HCEC 1CT (cell line): ENCODE measurements around the gene ZNF101.

Experiments used
- DNase-seq: peaks from one replicate; pipeline ENCODE4 v3.0.0-alpha.2; 2017

Gene ZNF101

GRCh38 chr19:19721896-19722295 is 53.3 kb downstream of the ZNF101 start:
- no peak for DNase-seq

GRCh38 chr19:19732579-19733501 is 64.2 kb downstream of the ZNF101 start, which contains the start of gene ZNF14:
ZNF14 (minus strand) TSS chr19:19733112; CDS start chr19:19732958, 154 bp downstream.
- DNase-seq = peak; percentile 88
